SU-DHL-6 (cell line): ENCODE data around the gene SORBS2.

Experiments used
- H2AFZ ChIP-seq: fragments of 200-600 bp; sonication (generic); 2 replicates; pipeline ENCODE4 v1.6.1; 2014; ENCODE audit warnings: low read depth, mild to moderate bottlenecking, moderate library complexity, mixed read lengths, antibody characterized with exemption, low read length; ENCODE audit not compliant: severe bottlenecking
- H3F3A ChIP-seq: fragments of 200-600 bp; shearing (Covaris generic); 2 replicates; pipeline ENCODE4 v1.6.0; 2016; ENCODE audit warnings: antibody characterized with exemption, mild to moderate bottlenecking; ENCODE audit not compliant: insufficient read depth
- H3K27ac ChIP-seq: fragments of 200-600 bp; sonication (generic); 2 replicates; pipeline ENCODE4 v1.5.1; 2016; ENCODE audit warnings: low read depth, mild to moderate bottlenecking, low read length, moderate library complexity, mixed read lengths
- H3K27me3 ChIP-seq: fragments of 200-600 bp; sonication (generic), shearing (Covaris generic); 2 replicates; pipeline ENCODE4 v1.6.0; 2014; ENCODE audit warnings: mild to moderate bottlenecking, low read length
- H3K36me3 ChIP-seq: fragments of 200-600 bp; sonication (generic); 2 replicates; pipeline ENCODE4 v1.6.1; 2014; ENCODE audit warnings: mild to moderate bottlenecking, low read length, mixed read lengths
- H3K4me2 ChIP-seq: fragments of 300-600, 200-600 bp; shearing (Covaris generic), sonication (generic); 2 replicates; pipeline ENCODE4 v1.6.0; 2014; ENCODE audit warnings: low read length, low read depth, mild to moderate bottlenecking; ENCODE audit not compliant: poor library complexity, severe bottlenecking
- H3K4me3 ChIP-seq: fragments of 200-600 bp; sonication (generic); 2 replicates; pipeline ENCODE4 v1.5.1; 2014; ENCODE audit warnings: antibody characterized with exemption, low read length, mild to moderate bottlenecking, mixed read lengths; ENCODE audit not compliant: insufficient read depth, poor library complexity, severe bottlenecking
- H3K79me2 ChIP-seq: fragments of 200-600 bp; sonication (generic); 2 replicates; pipeline ENCODE4 v1.6.1; 2014; ENCODE audit warnings: mild to moderate bottlenecking, low read length, moderate library complexity; ENCODE audit not compliant: insufficient read depth
- H3K9ac ChIP-seq: fragments of 200-600 bp; sonication (generic); 2 replicates; pipeline ENCODE4 v1.7.0; 2014; ENCODE audit warnings: mild to moderate bottlenecking, low read length
- H3K9me2 ChIP-seq: fragments of 200-600 bp; sonication (generic); replicated peaks from 2 replicates; pipeline ENCODE4 v1.6.1; 2014; ENCODE audit warnings: low read length; ENCODE audit not compliant: insufficient read depth
- H3K9me3 ChIP-seq: fragments of 200-600 bp; sonication (generic); 2 replicates; pipeline ENCODE4 v1.6.1; 2014; ENCODE audit warnings: low read length, mixed read lengths; ENCODE audit not compliant: insufficient read depth
- H4K20me1 ChIP-seq: fragments of 200-600 bp; sonication (generic); 2 replicates; pipeline ENCODE4 v1.6.1; 2014; ENCODE audit warnings: low read depth, mild to moderate bottlenecking, antibody characterized with exemption, low read length, moderate library complexity, mixed read lengths
- CTCF ChIP-seq: fragments of 200-600 bp; sonication (generic); IDR thresholded peaks from one replicate; pipeline ENCODE4 v1.5.1; 2017; ENCODE audit warnings: antibody characterized with exemption, mild to moderate bottlenecking, low read length, moderate library complexity; ENCODE audit not compliant: insufficient read depth, poor library complexity, severe bottlenecking
- EZH2phosphoT487 ChIP-seq: fragments of 200-600 bp; sonication (generic), shearing (Covaris generic); conservative IDR thresholded peaks from 2 replicates; pipeline ENCODE4 v1.6.1; 2018; ENCODE audit warnings: mild to moderate bottlenecking, antibody characterized with exemption, low read length, moderate library complexity, mixed read lengths

The SORBS2 gene

GRCh38 chr4:185839194-185839712 is 27.3 kb upstream of the SORBS2 start:
- no peak overlapping the region for H3K4me3 ChIP-seq
- no peaks in the 10 kb centered on the region for H3K27me3 ChIP-seq
- H3K9me3 ChIP-seq, result no peaks in the 10 kb centered on the region
- H3K27ac ChIP-seq, result no peak overlapping the region
- no peaks in the 10 kb centered on the region for H3F3A ChIP-seq
- H3K9me2 ChIP-seq, result no peaks in the 10 kb centered on the region
- no peak overlapping the region for H3K4me2 ChIP-seq
- TF ChIP-seq CTCF (no peak), EZH2phosphoT487 (no peak)
- H2AFZ ChIP-seq, result no peak overlapping the region
- H3K79me2 ChIP-seq, result no peaks in the 10 kb centered on the region
- H4K20me1 ChIP-seq, result no peaks in the 10 kb centered on the region
- H3K36me3 ChIP-seq, result no peaks in the 10 kb centered on the region
- H3K9ac ChIP-seq, result no peak overlapping the region

GRCh38 chr4:185838514-185839193 is 26.7 kb upstream of the SORBS2 start:
- Histone ChIP-seq H3F3A (no peaks in the 10 kb centered on the region), H3K9ac (no peak overlapping the region), H3K36me3 (no peaks in the 10 kb centered on the region), H3K9me2 (no peaks in the 10 kb centered on the region), H3K9me3 (no peaks in the 10 kb centered on the region), H3K4me2 (no peak overlapping the region), H3K4me3 (no peak overlapping the region), H3K27me3 (no peaks in the 10 kb centered on the region), H3K79me2 (no peaks in the 10 kb centered on the region), H2AFZ (no peak overlapping the region), H3K27ac (no peak overlapping the region), H4K20me1 (no peaks in the 10 kb centered on the region)
- TF ChIP-seq EZH2phosphoT487, result no peak
- TF ChIP-seq CTCF, result no peak

GRCh38 chr4:185838104-185838452 is 26.1 kb upstream of the SORBS2 start:
- no peaks in the 10 kb centered on the region for H4K20me1 ChIP-seq
- TF ChIP-seq EZH2phosphoT487, result no peak
- no peak for TF ChIP-seq CTCF
- H3K27me3 ChIP-seq, result no peaks in the 10 kb centered on the region
- no peak overlapping the region for H3K4me2 ChIP-seq
- no peak overlapping the region for H3K4me3 ChIP-seq
- H3K9me2 ChIP-seq, result no peaks in the 10 kb centered on the region
- no peaks in the 10 kb centered on the region for H3K36me3 ChIP-seq
- no peak overlapping the region for H3K27ac ChIP-seq
- no peak overlapping the region for H2AFZ ChIP-seq
- H3F3A ChIP-seq, result no peaks in the 10 kb centered on the region
- H3K9ac ChIP-seq, result no peak overlapping the region
- no peaks in the 10 kb centered on the region for H3K9me3 ChIP-seq
- no peaks in the 10 kb centered on the region for H3K79me2 ChIP-seq
